HepG2 (cell line): ENCODE results near the gene IFNG-AS1. TPM values are rescaled to one million over a fixed set of nuclear protein-coding genes. Genes with fewer than 3 reads are reported as not detected.

Source experiments
- ATAC-seq: fragments of 200-7000 bp; cut with Tn5 transposase; 3 replicates; pipeline ENCODE4 v1.9.1; 2020; ENCODE audit warnings: mild to moderate bottlenecking, moderate library complexity
- BruUV-seq: library from RNA; stranded (reverse); fragments of 400-500 nt; replicated peaks from 2 replicates; lab custom pipeline; 2021; lab: Mats Ljungman, UMichigan
- CTCF ChIA-PET: fragments of 300-600 bp; formaldehyde crosslinking; extraction: SDS; loops from one replicate; lab custom pipeline; 2021; ENCODE audit warnings: low total read pairs, inconsistent platforms, low intra/inter-chr PET ratio; lab: Yijun Ruan, JAX
- POLR2A ChIA-PET: fragments of 350-600 bp; sonication (Branson Sonifier 250); formaldehyde crosslinking; loops from one replicate; lab custom pipeline; 2020; ENCODE audit warnings: antibody characterized with exemption, inconsistent platforms; lab: Yijun Ruan, JAX
- DNase-seq: peaks from one replicate; pipeline ENCODE4 v3.0.0-alpha.2; 2015; ENCODE audit warnings: low spot score
- FAIRE-seq: peaks from 3 replicates; lab custom pipeline; 2011; peaks lifted over from hg19 to GRCh38; lab: Jason Lieb, UNC
- H2AFZ ChIP-seq: one replicate; pipeline ENCODE4 v1.6.1; 2011; ENCODE audit warnings: low read length, inconsistent platforms
- H3K27ac ChIP-seq: fragments of 300-600 bp; 3 replicates; pipeline ENCODE4 v1.8.0; 2011; ENCODE audit warnings: mixed run types, mild to moderate bottlenecking, mixed read lengths, low read length, inconsistent platforms; ENCODE audit not compliant: insufficient read depth; ENCODE audit errors: extremely low read length
- H3K27me3 ChIP-seq, 2 experiments: fragments of 200-600 bp in 1 of 2; 2 replicates in 1 of 2; 3 replicates in 1 of 2; pipeline versions ENCODE4 v1.6.0 to v1.8.0; 2011; ENCODE audit warnings: low read length in 2 of 2, mild to moderate bottlenecking in 2 of 2, moderate library complexity in 2 of 2, inconsistent platforms in 1 of 2; ENCODE audit not compliant: insufficient read depth in 2 of 2, control insufficient read depth in 1 of 2
- H3K36me3 ChIP-seq, 2 experiments: fragments of 200-600 bp in 1 of 2; replicated peaks in 1 of 2; 2 replicates in 1 of 2; 3 replicates in 1 of 2; pipeline versions ENCODE4 v1.5.1 to v1.8.0; 2011; ENCODE audit warnings: low read length in 2 of 2, inconsistent platforms in 1 of 2; ENCODE audit not compliant: insufficient read depth in 2 of 2, control insufficient read depth in 1 of 2
- H3K4me1 ChIP-seq: 2 replicates; pipeline ENCODE4 v1.5.1; 2012; ENCODE audit warnings: low read length, inconsistent platforms; ENCODE audit not compliant: insufficient read depth
- H3K4me2 ChIP-seq: 2 replicates; pipeline ENCODE4 v1.6.0; 2011; ENCODE audit warnings: low read depth, low read length, inconsistent platforms
- H3K4me3 ChIP-seq, 3 experiments: fragments of 200-600 bp in 1 of 3; sonication (generic), shearing (Covaris generic) in 1 of 3; replicated peaks in 1 of 3; 2 replicates each; pipeline ENCODE4 v1.5.1; 2011 to 2016; ENCODE audit warnings: low read length in 3 of 3, inconsistent platforms in 2 of 3, low read depth in 2 of 3, mild to moderate bottlenecking in 2 of 3, control low read depth in 1 of 3, mixed read lengths in 1 of 3; ENCODE audit not compliant: insufficient read depth in 1 of 3
- H3K79me2 ChIP-seq: one replicate; pipeline ENCODE4 v1.6.1; 2011; ENCODE audit warnings: low read length, inconsistent platforms; ENCODE audit not compliant: insufficient read depth
- H3K9ac ChIP-seq: 2 replicates; pipeline ENCODE4 v1.6.0; 2011; ENCODE audit warnings: mild to moderate bottlenecking, low read depth, low read length, inconsistent platforms; ENCODE audit not compliant: insufficient read depth
- H3K9me3 ChIP-seq: 2 replicates; pipeline ENCODE4 v1.5.1; 2012; ENCODE audit warnings: mild to moderate bottlenecking, low read length
- H4K20me1 ChIP-seq: 2 replicates; pipeline ENCODE4 v1.6.0; 2011; ENCODE audit warnings: inconsistent platforms, mild to moderate bottlenecking, low read length, moderate library complexity; ENCODE audit not compliant: insufficient read depth
- ATF7-NPFF ChIP-seq: sonication (generic); formaldehyde crosslinking; IDR thresholded peaks from 2 replicates; pipeline ENCODE4 v1.8.1; 2023; ENCODE audit warnings: mild to moderate bottlenecking, low read depth, missing genetic modification reagents, moderate library complexity
- FOXP1 ChIP-seq, 2 experiments: fragments of 450-650 bp in 1 of 2; IDR thresholded peaks; 2 replicates each; pipeline ENCODE4 v1.6.1; 2017 to 2018; ENCODE audit warnings: antibody characterized with exemption in 1 of 2
- ISL2 ChIP-seq: sonication (generic); formaldehyde crosslinking; IDR thresholded peaks from 2 replicates; pipeline ENCODE4 v1.5.0; 2020; ENCODE audit warnings: missing genetic modification reagents
- MAFK ChIP-seq, 2 experiments: IDR thresholded peaks in 1 of 2; conservative IDR thresholded peaks in 1 of 2; 2 replicates each; pipeline ENCODE4 v1.6.1; 2011; ENCODE audit warnings: improper control_type of control experiment in 2 of 2, low read length in 2 of 2
- PBX3 ChIP-seq: sonication (generic); formaldehyde crosslinking; IDR thresholded peaks from 2 replicates; pipeline ENCODE4 v1.8.1; 2023; ENCODE audit warnings: missing genetic modification reagents, inconsistent platforms, borderline replicate concordance
- RARG ChIP-seq: sonication (generic); formaldehyde crosslinking; IDR thresholded peaks from 2 replicates; pipeline ENCODE4 v1.4.0; 2020; ENCODE audit warnings: low read depth, mild to moderate bottlenecking, missing genetic modification reagents
- ZNF124 ChIP-seq: sonication (generic); formaldehyde crosslinking; IDR thresholded peaks from 2 replicates; pipeline ENCODE4 v1.4.0; 2020; ENCODE audit warnings: missing genetic modification reagents
- ZNF234 ChIP-seq: sonication (generic); formaldehyde crosslinking; conservative IDR thresholded peaks from 2 replicates; pipeline ENCODE4 v1.5.1; 2020; ENCODE audit warnings: mild to moderate bottlenecking, missing genetic modification reagents
- WGBS: methylation state at CpG from one replicate; pipeline ENCODE4 v1.1.6; 2017; ENCODE audit warnings: low lambda C conversion rate; 5-methylcytosine and 5-hydroxymethylcytosine counted together
- in situ Hi-C: cut with HindIII; loops from 2 replicates; pipeline ENCODE4 v1.10.0; 2017; ENCODE audit warnings: low pct_unique_long_range_greater_than_20kb; ENCODE audit not compliant: extremely low pct_ligation_motif_present
- intact Hi-C: fragments of 100-400 bp; cut with micrococcal nuclease; formaldehyde crosslinking; loops from one replicate; pipeline ENCODE4 v1.10.0; 2022; ENCODE audit not compliant: unreplicated experiment
- polyA plus RNA-seq, 8 experiments: library from polyadenylated mRNA; depleted of rRNA in 3 of 8; stranded (reverse) in 7 of 8; unstranded in 1 of 8; fragments of >200 nt; fragmentation: Illumina TruSeq in 4 of 8; extraction: Trizol in 4 of 8; gene quantifications; 2 replicates each; pipeline versions ENCODE4 v1.2.1 to v1.2.3, GENCODE V29; 2011 to 2016; ENCODE audit warnings: low read depth in 4 of 8, missing spikeins in 1 of 8, mixed read lengths in 1 of 8; ENCODE audit not compliant: insufficient read depth in 1 of 8
- total RNA-seq, 5 experiments: library from RNA; depleted of rRNA; stranded (reverse); fragments of >200 nt; fragmentation: Illumina TruSeq; extraction: Trizol; gene quantifications; 2 replicates each; pipeline ENCODE4 v1.2.3, GENCODE V29; 2016; ENCODE audit warnings: low read depth in 1 of 5
- TF ChIP-seq, protein P1 (sequence below): sonication (generic); formaldehyde crosslinking; IDR thresholded peaks from 2 replicates; pipeline ENCODE4 v1.4.0; 2020; ENCODE audit warnings: missing genetic modification reagents
- TF ChIP-seq, protein P2 (sequence below): sonication (generic); formaldehyde crosslinking; IDR thresholded peaks from 2 replicates; pipeline ENCODE4 v1.9.0; 2021; ENCODE audit warnings: mild to moderate bottlenecking, missing genetic modification reagents

The IFNG-AS1 gene
- total and polyA plus RNA-seq, 2 of the 13 experiments (the other 11 are each of a cell fraction or from before 2014, with no cell fraction given): not detected

DNA sequence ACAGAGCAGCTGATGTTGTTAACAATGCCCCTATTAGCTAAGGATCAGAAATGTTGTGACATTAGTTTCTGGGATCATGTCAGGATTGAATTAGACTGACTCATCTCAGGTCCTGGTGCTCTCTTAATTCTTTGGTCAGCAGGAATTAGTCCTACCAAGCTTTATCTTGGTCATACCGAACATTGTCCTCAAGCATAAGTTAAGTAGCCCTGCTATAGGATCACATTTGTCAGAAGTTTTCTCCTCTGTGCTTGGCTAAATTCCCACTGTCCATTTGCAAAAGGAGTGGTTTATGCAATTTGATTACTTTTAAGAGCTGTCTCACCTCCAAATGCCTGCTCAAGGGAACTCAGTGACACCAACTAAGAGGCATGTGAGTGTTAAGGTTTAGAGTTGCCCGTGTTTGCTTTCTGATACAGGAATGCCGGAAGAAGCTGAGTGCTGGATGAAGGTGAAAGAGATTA, 48.4 kb upstream of the IFNG-AS1 start:
- Histone ChIP-seq H3K36me3 (no peaks in the 10 kb centered on the region), H3K4me2 (no peak overlapping the region), H3K4me1 (no peaks in the 10 kb centered on the region), H2AFZ (no peak overlapping the region), H3K27me3 (peaks cover 0 to 7% of the 10 kb centered on the region in 2 experiments; a peak in 2 of 5 replicates), H4K20me1 (no peaks in the 10 kb centered on the region), H3K79me2 (no peaks in the 10 kb centered on the region), H3K27ac (no peak overlapping the region), H3K9ac (no peak overlapping the region), H3K4me3 (no peak overlapping the region), H3K9me3 (no peaks in the 10 kb centered on the region)
- ATAC-seq: no peak
- intact Hi-C loops: loop anchor here (5.0 kb wide), 1 partner anchor 499 kb away; no protein-coding TSS in a partner anchor
- peak; percentile 9 for DNase-seq
- 14% methylated on average over 3 of the region's 3 CpGs for WGBS
- in situ Hi-C loops: loop anchor here (5.0 kb wide), 1 partner anchor 584 kb away; no protein-coding TSS in a partner anchor
- ChIA-PET POLR2A (no interaction called here), CTCF (no interaction called here)
- no peak for FAIRE-seq
- BruUV-seq: no TSS peak
- TF ChIP-seq ZNF124 (CRISPR knock-in tag): no peak
- TF ChIP-seq PBX3 (CRISPR knock-in tag): no peak
- no peak for TF ChIP-seq FOXP1 (IDR thresholded peaks at IDR 0.05)
- no peak for TF ChIP-seq FOXP1 (CRISPR knock-in tag; IDR thresholded peaks at IDR 0.05)
- TF ChIP-seq ATF7-NPFF (CRISPR knock-in tag): no peak
- no peak for TF ChIP-seq ZNF234 (CRISPR knock-in tag)
- TF ChIP-seq, protein P1, sequence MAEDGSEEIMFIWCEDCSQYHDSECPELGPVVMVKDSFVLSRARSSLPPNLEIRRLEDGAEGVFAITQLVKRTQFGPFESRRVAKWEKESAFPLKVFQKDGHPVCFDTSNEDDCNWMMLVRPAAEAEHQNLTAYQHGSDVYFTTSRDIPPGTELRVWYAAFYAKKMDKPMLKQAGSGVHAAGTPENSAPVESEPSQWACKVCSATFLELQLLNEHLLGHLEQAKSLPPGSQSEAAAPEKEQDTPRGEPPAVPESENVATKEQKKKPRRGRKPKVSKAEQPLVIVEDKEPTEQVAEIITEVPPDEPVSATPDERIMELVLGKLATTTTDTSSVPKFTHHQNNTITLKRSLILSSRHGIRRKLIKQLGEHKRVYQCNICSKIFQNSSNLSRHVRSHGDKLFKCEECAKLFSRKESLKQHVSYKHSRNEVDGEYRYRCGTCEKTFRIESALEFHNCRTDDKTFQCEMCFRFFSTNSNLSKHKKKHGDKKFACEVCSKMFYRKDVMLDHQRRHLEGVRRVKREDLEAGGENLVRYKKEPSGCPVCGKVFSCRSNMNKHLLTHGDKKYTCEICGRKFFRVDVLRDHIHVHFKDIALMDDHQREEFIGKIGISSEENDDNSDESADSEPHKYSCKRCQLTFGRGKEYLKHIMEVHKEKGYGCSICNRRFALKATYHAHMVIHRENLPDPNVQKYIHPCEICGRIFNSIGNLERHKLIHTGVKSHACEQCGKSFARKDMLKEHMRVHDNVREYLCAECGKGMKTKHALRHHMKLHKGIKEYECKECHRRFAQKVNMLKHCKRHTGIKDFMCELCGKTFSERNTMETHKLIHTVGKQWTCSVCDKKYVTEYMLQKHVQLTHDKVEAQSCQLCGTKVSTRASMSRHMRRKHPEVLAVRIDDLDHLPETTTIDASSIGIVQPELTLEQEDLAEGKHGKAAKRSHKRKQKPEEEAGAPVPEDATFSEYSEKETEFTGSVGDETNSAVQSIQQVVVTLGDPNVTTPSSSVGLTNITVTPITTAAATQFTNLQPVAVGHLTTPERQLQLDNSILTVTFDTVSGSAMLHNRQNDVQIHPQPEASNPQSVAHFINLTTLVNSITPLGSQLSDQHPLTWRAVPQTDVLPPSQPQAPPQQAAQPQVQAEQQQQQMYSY: no peak
- no peak for TF ChIP-seq RARG (CRISPR knock-in tag)
- TF ChIP-seq ISL2 (CRISPR knock-in tag): no peak
- no peak for TF ChIP-seq MAFK (conservative IDR thresholded peaks at IDR 0.05 in 1 of 2, IDR thresholded peaks at IDR 0.05 in 1 of 2; ENCODE audit: low read length in 2 of 2)
- TF ChIP-seq, protein P2, sequence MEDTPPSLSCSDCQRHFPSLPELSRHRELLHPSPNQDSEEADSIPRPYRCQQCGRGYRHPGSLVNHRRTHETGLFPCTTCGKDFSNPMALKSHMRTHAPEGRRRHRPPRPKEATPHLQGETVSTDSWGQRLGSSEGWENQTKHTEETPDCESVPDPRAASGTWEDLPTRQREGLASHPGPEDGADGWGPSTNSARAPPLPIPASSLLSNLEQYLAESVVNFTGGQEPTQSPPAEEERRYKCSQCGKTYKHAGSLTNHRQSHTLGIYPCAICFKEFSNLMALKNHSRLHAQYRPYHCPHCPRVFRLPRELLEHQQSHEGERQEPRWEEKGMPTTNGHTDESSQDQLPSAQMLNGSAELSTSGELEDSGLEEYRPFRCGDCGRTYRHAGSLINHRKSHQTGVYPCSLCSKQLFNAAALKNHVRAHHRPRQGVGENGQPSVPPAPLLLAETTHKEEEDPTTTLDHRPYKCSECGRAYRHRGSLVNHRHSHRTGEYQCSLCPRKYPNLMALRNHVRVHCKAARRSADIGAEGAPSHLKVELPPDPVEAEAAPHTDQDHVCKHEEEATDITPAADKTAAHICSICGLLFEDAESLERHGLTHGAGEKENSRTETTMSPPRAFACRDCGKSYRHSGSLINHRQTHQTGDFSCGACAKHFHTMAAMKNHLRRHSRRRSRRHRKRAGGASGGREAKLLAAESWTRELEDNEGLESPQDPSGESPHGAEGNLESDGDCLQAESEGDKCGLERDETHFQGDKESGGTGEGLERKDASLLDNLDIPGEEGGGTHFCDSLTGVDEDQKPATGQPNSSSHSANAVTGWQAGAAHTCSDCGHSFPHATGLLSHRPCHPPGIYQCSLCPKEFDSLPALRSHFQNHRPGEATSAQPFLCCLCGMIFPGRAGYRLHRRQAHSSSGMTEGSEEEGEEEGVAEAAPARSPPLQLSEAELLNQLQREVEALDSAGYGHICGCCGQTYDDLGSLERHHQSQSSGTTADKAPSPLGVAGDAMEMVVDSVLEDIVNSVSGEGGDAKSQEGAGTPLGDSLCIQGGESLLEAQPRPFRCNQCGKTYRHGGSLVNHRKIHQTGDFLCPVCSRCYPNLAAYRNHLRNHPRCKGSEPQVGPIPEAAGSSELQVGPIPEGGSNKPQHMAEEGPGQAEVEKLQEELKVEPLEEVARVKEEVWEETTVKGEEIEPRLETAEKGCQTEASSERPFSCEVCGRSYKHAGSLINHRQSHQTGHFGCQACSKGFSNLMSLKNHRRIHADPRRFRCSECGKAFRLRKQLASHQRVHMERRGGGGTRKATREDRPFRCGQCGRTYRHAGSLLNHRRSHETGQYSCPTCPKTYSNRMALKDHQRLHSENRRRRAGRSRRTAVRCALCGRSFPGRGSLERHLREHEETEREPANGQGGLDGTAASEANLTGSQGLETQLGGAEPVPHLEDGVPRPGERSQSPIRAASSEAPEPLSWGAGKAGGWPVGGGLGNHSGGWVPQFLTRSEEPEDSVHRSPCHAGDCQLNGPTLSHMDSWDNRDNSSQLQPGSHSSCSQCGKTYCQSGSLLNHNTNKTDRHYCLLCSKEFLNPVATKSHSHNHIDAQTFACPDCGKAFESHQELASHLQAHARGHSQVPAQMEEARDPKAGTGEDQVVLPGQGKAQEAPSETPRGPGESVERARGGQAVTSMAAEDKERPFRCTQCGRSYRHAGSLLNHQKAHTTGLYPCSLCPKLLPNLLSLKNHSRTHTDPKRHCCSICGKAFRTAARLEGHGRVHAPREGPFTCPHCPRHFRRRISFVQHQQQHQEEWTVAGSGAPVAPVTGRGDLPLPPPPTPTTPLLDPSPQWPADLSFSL: no peak
